K562 (cell line): ENCODE measurements around the gene DPY30. TPM values are rescaled to one million over a fixed set of nuclear protein-coding genes. Genes with fewer than 3 reads are reported as not detected.

ENCODE experiments used
- BHLHE40 ChIP-seq: IDR thresholded peaks from 2 replicates; pipeline ENCODE4 v1.6.1; 2011; ENCODE audit warnings: low read length, improper control_type of control experiment
- CBFB ChIP-seq: sonication (generic); formaldehyde crosslinking; IDR thresholded peaks from 2 replicates; pipeline ENCODE4 v1.4.0; 2020; ENCODE audit warnings: mild to moderate bottlenecking, missing genetic modification reagents
- ETV5 ChIP-seq: sonication (generic); formaldehyde crosslinking; IDR thresholded peaks from 2 replicates; pipeline ENCODE4 v1.4.0; 2020; ENCODE audit warnings: low read depth, mild to moderate bottlenecking, missing genetic modification reagents
- FOXJ2 ChIP-seq: fragments of 200-800 bp; sonication (Bioruptor generic); IDR thresholded peaks from 2 replicates; pipeline ENCODE4 v1.6.1; 2016; ENCODE audit warnings: missing genetic modification characterization, missing compliant biosample characterization
- MTA1 ChIP-seq: fragments of 450-650 bp; IDR thresholded peaks from 2 replicates; pipeline ENCODE4 v1.6.1; 2017; ENCODE audit warnings: borderline replicate concordance
- NR2C1 ChIP-seq, 2 experiments: fragments of 450-650 bp; IDR thresholded peaks; 2 replicates each; pipeline ENCODE4 v1.6.1; 2017; ENCODE audit warnings: mild to moderate bottlenecking in 2 of 2, antibody characterized with exemption in 1 of 2, inconsistent platforms in 1 of 2, missing compliant biosample characterization in 1 of 2, missing genetic modification characterization in 1 of 2
- PHB ChIP-seq: fragments of 250-450 bp; sonication (Bioruptor Pico); IDR thresholded peaks from 2 replicates; pipeline ENCODE4 v1.5.0; 2021
- POLR2AphosphoS5 ChIP-seq: IDR thresholded peaks from 2 replicates; pipeline ENCODE4 v1.6.1; 2011; ENCODE audit warnings: mild to moderate bottlenecking, low read depth, low read length, moderate library complexity; ENCODE audit not compliant: control insufficient read depth, insufficient read depth
- SMAD1 ChIP-seq: fragments of 150-350 bp; IDR thresholded peaks from 2 replicates; pipeline ENCODE4 v1.6.1; 2014; ENCODE audit warnings: low read length, low read depth; ENCODE audit not compliant: partially characterized antibody
- SMAD4 ChIP-seq: fragments of 250-450 bp; sonication (Bioruptor Pico); conservative IDR thresholded peaks from 2 replicates; pipeline ENCODE4 v1.8.0; 2021; ENCODE audit warnings: inconsistent platforms, mild to moderate bottlenecking, moderate library complexity
- SPI1 ChIP-seq: IDR thresholded peaks from 2 replicates; pipeline ENCODE4 v1.6.1; 2011; ENCODE audit warnings: low read depth, low read length, control low read depth, borderline replicate concordance
- TAF9B ChIP-seq: fragments of 450-650 bp; IDR thresholded peaks from 2 replicates; pipeline ENCODE4 v1.6.1; 2018; ENCODE audit warnings: mild to moderate bottlenecking; ENCODE audit not compliant: partially characterized antibody
- ZBED1 ChIP-seq: IDR thresholded peaks from 2 replicates; pipeline ENCODE4 v1.6.1; 2014
- ZNF551 ChIP-seq: fragments of 250-450 bp; sonication (Bioruptor Pico); IDR thresholded peaks from 2 replicates; pipeline ENCODE4 v1.5.0; 2021; ENCODE audit warnings: mild to moderate bottlenecking, moderate library complexity
- ZNF764 ChIP-seq: fragments of 250-450 bp; sonication (Bioruptor Pico); IDR thresholded peaks from 2 replicates; pipeline ENCODE4 v1.4.0; 2020; ENCODE audit warnings: low read depth, mild to moderate bottlenecking, moderate library complexity
- polyA plus RNA-seq, 8 experiments: library from polyadenylated mRNA; depleted of rRNA in 4 of 8; stranded (reverse) in 5 of 8; unstranded in 3 of 8; fragments of >200 nt; fragmentation: Nextera tagmentation in 2 of 8; fragmentation: Illumina TruSeq in 1 of 8; extraction: Ambion mirVana in 2 of 8; extraction: Trizol in 1 of 8; gene quantifications; 2 replicates each; pipeline versions ENCODE4 v1.2.1 to v1.2.3, GENCODE V29; 2011 to 2014; ENCODE audit warnings: inconsistent platforms in 1 of 8, missing spikeins in 1 of 8
- total RNA-seq, 7 experiments: library from RNA; depleted of rRNA in 6 of 7; stranded (reverse); fragments of >200 nt in 6 of 7; fragmentation: Illumina TruSeq in 2 of 7; extraction: Trizol in 2 of 7; gene quantifications; 2 replicates each; pipeline versions ENCODE4 v1.2.1 to v1.2.3, GENCODE V29; 2011 to 2021; ENCODE audit warnings: low replicate concordance in 1 of 7
- TF ChIP-seq, protein P1 (sequence below): sonication (generic); formaldehyde crosslinking; IDR thresholded peaks from 2 replicates; pipeline ENCODE4 v1.8.1; 2022; ENCODE audit warnings: missing genetic modification reagents
- TF ChIP-seq, protein P2 (sequence below): fragments of 450-650 bp; formaldehyde crosslinking; IDR thresholded peaks from 2 replicates; pipeline ENCODE4 v1.4.0; 2020; ENCODE audit warnings: mild to moderate bottlenecking, moderate library complexity
- TF ChIP-seq, protein P3 (sequence below): fragments of 200-800 bp; sonication (Bioruptor generic); IDR thresholded peaks from 2 replicates; pipeline ENCODE4 v1.6.1; 2017; ENCODE audit warnings: missing genetic modification characterization, missing compliant biosample characterization
- TF ChIP-seq, protein P4 (sequence below): sonication (generic); formaldehyde crosslinking; IDR thresholded peaks from 2 replicates; pipeline ENCODE4 v1.8.0; 2022; ENCODE audit warnings: missing genetic modification reagents, mild to moderate bottlenecking, borderline replicate concordance

The DPY30 gene
- total and polyA plus RNA-seq, 9 of the 15 experiments (the other 6 are each of a cell fraction or from before 2014, with no cell fraction given): 64.6 to 402 (median 116) TPM

DNA sequence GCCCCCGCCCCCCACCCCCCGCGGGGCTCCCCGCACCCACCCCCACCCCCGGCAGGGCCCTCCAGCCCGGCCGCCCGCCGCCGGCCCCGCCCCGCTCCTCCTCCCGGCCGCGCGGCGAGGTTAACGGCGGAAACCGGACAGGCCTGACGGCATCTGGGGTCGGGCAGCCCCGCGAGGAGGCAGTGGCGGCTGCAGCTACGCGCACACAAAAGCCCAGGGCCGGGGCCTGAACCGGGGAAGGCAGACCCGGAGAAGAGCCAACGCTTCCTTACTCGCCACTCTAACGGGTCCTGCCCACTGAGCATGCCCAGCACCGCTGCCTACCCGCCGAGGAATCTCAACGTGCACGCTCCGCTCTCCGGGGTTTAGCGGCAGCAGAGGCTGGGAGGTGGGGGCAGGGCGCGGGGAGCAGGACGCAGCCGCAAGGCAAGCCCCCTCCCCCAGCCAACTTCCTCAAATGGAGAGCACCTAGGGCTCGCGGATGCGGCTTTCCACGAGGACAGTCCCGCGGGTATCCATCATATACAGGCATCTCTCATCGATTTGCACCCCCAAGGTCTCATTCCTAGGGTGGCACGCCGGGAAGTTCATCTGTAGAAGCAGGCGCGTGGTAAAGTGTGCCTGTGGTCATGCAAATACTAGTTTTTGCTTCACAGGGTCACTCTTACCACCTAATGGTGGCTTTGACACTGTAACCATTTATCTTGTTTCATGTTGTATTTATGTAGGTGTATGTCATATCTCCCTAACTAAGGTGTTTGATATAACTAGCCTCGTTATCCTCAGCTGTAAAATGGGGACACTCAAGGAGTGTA, 28.7 kb downstream of the DPY30 start, which contains the start of gene MEMO1 (continued):
- TF ChIP-seq, protein P1, sequence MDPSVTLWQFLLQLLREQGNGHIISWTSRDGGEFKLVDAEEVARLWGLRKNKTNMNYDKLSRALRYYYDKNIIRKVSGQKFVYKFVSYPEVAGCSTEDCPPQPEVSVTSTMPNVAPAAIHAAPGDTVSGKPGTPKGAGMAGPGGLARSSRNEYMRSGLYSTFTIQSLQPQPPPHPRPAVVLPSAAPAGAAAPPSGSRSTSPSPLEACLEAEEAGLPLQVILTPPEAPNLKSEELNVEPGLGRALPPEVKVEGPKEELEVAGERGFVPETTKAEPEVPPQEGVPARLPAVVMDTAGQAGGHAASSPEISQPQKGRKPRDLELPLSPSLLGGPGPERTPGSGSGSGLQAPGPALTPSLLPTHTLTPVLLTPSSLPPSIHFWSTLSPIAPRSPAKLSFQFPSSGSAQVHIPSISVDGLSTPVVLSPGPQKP (CRISPR knock-in tag): no peak
- TF ChIP-seq ZNF764 (CRISPR knock-in tag) (no peak), ZNF551 (no peak), SMAD1 (peak; percentile 29), NR2C1 (IDR thresholded peaks at IDR 0.05) (peak; percentile 57; the same call in 1 of the 2 replicates), NR2C1 (tag; IDR thresholded peaks at IDR 0.05) (0 out of 2 replicates have a peak, but pooled peaks have one; percentile 37), ZBED1 (peak; percentile 50; the same call in 1 of the 2 replicates), BHLHE40 (peak; percentile 62), ETV5 (CRISPR knock-in tag) (peak; percentile 43; the same call in 1 of the 2 replicates), CBFB (CRISPR knock-in tag) (peak; percentile 76; the same call in 1 of the 2 replicates), TAF9B (peak; percentile 87), FOXJ2 (tag) (peak; percentile 36; the same call in 1 of the 2 replicates), POLR2AphosphoS5 (peak; percentile 73), PHB (0 out of 2 replicates have a peak, but pooled peaks have one; percentile 8), SMAD4 (CRISPR knock-in tag) (peak; percentile 95), SPI1 (peak; percentile 90), MTA1 (peak; percentile 88)
- TF ChIP-seq, protein P2, sequence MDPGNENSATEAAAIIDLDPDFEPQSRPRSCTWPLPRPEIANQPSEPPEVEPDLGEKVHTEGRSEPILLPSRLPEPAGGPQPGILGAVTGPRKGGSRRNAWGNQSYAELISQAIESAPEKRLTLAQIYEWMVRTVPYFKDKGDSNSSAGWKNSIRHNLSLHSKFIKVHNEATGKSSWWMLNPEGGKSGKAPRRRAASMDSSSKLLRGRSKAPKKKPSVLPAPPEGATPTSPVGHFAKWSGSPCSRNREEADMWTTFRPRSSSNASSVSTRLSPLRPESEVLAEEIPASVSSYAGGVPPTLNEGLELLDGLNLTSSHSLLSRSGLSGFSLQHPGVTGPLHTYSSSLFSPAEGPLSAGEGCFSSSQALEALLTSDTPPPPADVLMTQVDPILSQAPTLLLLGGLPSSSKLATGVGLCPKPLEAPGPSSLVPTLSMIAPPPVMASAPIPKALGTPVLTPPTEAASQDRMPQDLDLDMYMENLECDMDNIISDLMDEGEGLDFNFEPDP (CRISPR knock-in tag): no peak
- TF ChIP-seq, protein P3, sequence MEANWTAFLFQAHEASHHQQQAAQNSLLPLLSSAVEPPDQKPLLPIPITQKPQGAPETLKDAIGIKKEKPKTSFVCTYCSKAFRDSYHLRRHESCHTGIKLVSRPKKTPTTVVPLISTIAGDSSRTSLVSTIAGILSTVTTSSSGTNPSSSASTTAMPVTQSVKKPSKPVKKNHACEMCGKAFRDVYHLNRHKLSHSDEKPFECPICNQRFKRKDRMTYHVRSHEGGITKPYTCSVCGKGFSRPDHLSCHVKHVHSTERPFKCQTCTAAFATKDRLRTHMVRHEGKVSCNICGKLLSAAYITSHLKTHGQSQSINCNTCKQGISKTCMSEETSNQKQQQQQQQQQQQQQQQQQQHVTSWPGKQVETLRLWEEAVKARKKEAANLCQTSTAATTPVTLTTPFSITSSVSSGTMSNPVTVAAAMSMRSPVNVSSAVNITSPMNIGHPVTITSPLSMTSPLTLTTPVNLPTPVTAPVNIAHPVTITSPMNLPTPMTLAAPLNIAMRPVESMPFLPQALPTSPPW (CRISPR knock-in tag): peak; percentile 90
- TF ChIP-seq, protein P4, sequence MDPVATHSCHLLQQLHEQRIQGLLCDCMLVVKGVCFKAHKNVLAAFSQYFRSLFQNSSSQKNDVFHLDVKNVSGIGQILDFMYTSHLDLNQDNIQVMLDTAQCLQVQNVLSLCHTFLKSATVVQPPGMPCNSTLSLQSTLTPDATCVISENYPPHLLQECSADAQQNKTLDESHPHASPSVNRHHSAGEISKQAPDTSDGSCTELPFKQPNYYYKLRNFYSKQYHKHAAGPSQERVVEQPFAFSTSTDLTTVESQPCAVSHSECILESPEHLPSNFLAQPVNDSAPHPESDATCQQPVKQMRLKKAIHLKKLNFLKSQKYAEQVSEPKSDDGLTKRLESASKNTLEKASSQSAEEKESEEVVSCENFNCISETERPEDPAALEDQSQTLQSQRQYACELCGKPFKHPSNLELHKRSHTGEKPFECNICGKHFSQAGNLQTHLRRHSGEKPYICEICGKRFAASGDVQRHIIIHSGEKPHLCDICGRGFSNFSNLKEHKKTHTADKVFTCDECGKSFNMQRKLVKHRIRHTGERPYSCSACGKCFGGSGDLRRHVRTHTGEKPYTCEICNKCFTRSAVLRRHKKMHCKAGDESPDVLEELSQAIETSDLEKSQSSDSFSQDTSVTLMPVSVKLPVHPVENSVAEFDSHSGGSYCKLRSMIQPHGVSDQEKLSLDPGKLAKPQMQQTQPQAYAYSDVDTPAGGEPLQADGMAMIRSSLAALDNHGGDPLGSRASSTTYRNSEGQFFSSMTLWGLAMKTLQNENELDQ (CRISPR knock-in tag): 0 out of 2 replicates have a peak, but pooled peaks have one; percentile 85
